ENCODE measurements around the gene MLX. TPM values are rescaled to one million over a fixed set of nuclear protein-coding genes. Genes with fewer than 3 reads are reported as not detected.

The MLX gene
- total and polyA plus RNA-seq, 7 donors: 45.2 to 108 (median 67.9) TPM

DNA sequence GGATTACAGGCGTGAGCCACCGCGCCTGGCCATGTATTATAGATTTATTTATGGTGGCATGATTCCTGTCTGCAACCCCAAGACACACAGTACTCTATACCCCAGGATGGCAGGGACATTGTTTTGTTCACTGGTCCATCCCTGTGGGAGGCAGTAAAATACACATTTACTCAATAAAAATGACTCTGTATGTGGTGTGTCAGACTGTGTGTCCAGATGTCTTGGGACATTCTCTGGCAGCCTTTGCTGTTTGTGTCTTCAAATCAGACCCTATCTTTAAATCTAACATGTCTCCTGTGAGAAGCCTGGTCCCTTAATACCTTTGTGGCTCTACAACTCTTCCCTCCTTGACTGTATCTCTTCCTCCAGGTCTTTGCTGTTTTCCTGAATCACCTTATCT is 6.7 kb upstream of the MLX start:
- intact Hi-C loops (cut with DNase I): no loop called here
- peaks cover 22% of the 10 kb centered on the region for H3K4me1 ChIP-seq

DNA sequence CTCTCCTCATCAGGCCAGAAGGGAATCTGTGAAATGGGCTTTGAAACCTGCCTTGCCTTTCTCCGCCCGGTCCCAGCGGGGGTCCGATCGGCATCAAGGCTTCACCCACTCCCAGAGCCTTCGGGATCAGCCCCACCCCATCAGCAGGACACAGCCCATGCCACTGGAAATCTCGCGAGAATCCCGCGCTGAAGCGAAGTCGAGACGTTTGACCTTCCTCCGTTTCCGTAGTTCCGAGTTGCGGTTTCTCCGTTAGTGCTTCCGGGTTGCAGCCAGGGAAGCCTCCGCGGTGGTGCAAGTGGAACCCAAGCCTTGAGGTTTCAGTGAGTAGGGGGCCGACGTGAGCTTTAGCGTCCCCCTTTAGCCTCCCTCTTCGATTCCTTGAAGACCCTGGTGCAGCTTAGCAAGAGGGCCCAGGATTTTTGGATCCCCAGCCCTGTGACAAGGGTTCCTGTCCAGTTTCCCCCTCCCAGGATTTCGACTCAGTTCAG is 5.0 kb upstream of the MLX start, which contains the start of gene COASY:
Gene COASY, plus strand, starts transcription at position 252 of the 491 bp plus-strand sequence. CDS start 475 bp downstream, outside the sequence.
- TF ChIP-seq, protein P1, sequence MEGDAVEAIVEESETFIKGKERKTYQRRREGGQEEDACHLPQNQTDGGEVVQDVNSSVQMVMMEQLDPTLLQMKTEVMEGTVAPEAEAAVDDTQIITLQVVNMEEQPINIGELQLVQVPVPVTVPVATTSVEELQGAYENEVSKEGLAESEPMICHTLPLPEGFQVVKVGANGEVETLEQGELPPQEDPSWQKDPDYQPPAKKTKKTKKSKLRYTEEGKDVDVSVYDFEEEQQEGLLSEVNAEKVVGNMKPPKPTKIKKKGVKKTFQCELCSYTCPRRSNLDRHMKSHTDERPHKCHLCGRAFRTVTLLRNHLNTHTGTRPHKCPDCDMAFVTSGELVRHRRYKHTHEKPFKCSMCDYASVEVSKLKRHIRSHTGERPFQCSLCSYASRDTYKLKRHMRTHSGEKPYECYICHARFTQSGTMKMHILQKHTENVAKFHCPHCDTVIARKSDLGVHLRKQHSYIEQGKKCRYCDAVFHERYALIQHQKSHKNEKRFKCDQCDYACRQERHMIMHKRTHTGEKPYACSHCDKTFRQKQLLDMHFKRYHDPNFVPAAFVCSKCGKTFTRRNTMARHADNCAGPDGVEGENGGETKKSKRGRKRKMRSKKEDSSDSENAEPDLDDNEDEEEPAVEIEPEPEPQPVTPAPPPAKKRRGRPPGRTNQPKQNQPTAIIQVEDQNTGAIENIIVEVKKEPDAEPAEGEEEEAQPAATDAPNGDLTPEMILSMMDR (IDR thresholded peaks at IDR 0.05): no peak
- WGBS, 3 donors: 0% methylated on average over 26 of the region's 26 CpGs
- H3K4me1 ChIP-seq: peaks cover 25% of the 10 kb centered on the region
- DNase-seq (peak; percentile 95 to 98), ATAC-seq (peak; percentile 84 to 89 (median 87))
- H3K27ac ChIP-seq: peak within 1 kb of the TSS; percentile 86
- H3K27me3 ChIP-seq (ENCODE audit: insufficient read depth in 3 of 3, low read length in 2 of 3): no peaks in the 10 kb centered on the region
- no peaks in the 10 kb centered on the region for H3K9me3 ChIP-seq
- intact Hi-C loops (cut with DNase I): no loop called here
- H3K36me3 ChIP-seq (ENCODE audit: insufficient read depth in 1 of 2, low read depth in 1 of 2): peaks cover 2 to 23% of the 10 kb centered on the region in 2 donors
- peak within 1 kb of the TSS; percentile 99 for H3K4me3 ChIP-seq

More for the DNA sequence above, 6.7 kb upstream of the MLX start:
- Histone ChIP-seq H3K27ac (no peak overlapping the region), H3K9me3 (no peaks in the 10 kb centered on the region), H3K4me3 (no peak overlapping the region), H3K36me3 (ENCODE audit: insufficient read depth in 1 of 2, low read depth in 1 of 2) (peaks cover 2 to 14% of the 10 kb centered on the region in 2 donors), H3K27me3 (ENCODE audit: insufficient read depth in 3 of 3, low read length in 2 of 3) (no peaks in the 10 kb centered on the region)
- DNase-seq (no peak), ATAC-seq (no peak)
- TF ChIP-seq, protein P1 (IDR thresholded peaks at IDR 0.05): no peak
- WGBS, 3 donors: 74 to 86% (median 79%) methylated on average over 3 of the region's 3 CpGs

DNA sequence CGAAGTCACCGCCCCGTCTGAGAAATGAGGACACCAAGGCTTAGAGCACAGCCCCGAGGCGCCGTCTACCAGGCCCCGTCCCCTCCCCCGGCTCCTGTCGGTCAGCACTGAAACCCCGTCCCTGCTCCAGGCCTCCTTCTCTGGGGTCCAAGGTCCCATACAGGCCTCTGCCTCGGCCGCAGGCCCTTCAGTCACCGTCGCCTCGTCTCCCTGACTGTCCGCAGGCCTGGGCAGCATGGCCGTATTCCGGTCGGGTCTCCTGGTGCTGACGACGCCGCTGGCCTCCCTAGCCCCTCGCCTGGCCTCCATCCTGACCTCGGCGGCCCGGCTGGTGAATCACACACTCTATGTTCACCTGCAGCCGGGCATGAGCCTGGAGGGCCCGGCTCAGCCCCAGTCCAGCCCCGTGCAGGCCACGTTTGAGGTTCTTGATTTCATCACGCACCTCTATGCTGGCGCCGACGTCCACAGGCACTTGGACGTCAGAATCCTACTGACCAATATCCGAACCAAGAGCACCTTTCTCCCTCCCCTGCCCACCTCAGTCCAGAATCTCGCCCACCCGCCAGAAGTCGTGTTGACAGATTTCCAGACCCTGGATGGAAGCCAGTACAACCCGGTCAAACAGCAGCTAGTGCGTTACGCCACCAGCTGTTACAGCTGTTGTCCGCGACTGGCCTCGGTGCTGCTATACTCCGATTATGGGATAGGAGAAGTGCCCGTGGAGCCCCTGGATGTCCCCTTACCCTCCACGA is 4.3 kb upstream of the MLX start:
- intact Hi-C loops (cut with DNase I): no loop called here
- H3K4me3 ChIP-seq: peak overlapping the region; percentile 99
- ATAC-seq: peak; percentile 2 to 32 (median 14)
- H3K36me3 ChIP-seq (ENCODE audit: insufficient read depth in 1 of 2, low read depth in 1 of 2): peaks cover 2 to 23% of the 10 kb centered on the region in 2 donors
- peak overlapping the region; percentile 86 for H3K27ac ChIP-seq
- peaks cover 25% of the 10 kb centered on the region for H3K4me1 ChIP-seq
- H3K9me3 ChIP-seq: no peaks in the 10 kb centered on the region
- no peaks in the 10 kb centered on the region for H3K27me3 ChIP-seq (ENCODE audit: insufficient read depth in 3 of 3, low read length in 2 of 3)
- no peak for DNase-seq
- TF ChIP-seq, protein P1 (IDR thresholded peaks at IDR 0.05): no peak
- 4 to 8% (median 7%) methylated on average over 45 to 48 of the region's 48 CpGs for WGBS, 3 donors

DNA sequence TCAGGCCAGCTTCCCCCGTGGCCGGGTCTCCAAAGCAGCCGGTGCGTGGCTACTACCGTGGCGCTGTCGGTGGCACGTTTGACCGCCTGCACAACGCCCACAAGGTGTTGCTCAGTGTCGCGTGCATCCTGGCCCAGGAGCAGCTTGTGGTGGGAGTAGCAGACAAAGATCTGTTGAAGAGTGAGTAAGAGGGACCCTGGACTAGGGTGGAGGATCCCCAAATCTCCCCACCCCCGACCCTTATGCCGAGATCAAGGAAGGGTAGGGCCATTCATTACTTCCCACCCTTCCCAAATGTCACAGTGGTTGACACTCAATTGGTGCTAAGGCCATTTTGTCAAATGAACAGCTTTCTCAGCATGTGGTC is 3.8 kb upstream of the MLX start:
- H3K27ac ChIP-seq: peak overlapping the region; percentile 86
- peak overlapping the region; percentile 99 for H3K4me3 ChIP-seq
- DNase-seq: peak in 1 of 2 donors; percentile 60
- peaks cover 2 to 23% of the 10 kb centered on the region in 2 donors for H3K36me3 ChIP-seq (ENCODE audit: insufficient read depth in 1 of 2, low read depth in 1 of 2)
- 52 to 66% (median 60%) methylated on average over 14 of the region's 14 CpGs for WGBS, 3 donors
- no peaks in the 10 kb centered on the region for H3K27me3 ChIP-seq (ENCODE audit: insufficient read depth in 3 of 3, low read length in 2 of 3)
- TF ChIP-seq, protein P1 (IDR thresholded peaks at IDR 0.05): no peak
- ATAC-seq: no peak
- peaks cover 29% of the 10 kb centered on the region for H3K4me1 ChIP-seq
- H3K9me3 ChIP-seq: no peaks in the 10 kb centered on the region
- intact Hi-C loops (cut with DNase I): no loop called here
